ENCODE results near the gene COL6A1.
"Not testable (repeated sequence)": the region's sequence is repeated elsewhere in the genome, so short reads cannot be mapped to it uniquely, and the experiment has no call there.

The COL6A1 gene

GRCh38 chr21:46005894-46006546, 24.4 kb downstream of the COL6A1 start:
- not testable (repeated sequence) for DNase-seq (ENCODE audit: low read depth in 2 of 2)

- DNase-seq (ENCODE audit: low read depth in 2 of 2) = no peak
Measured at GRCh38 chr21:46006547-46007491, 25.2 kb downstream of the COL6A1 start.

DNA sequence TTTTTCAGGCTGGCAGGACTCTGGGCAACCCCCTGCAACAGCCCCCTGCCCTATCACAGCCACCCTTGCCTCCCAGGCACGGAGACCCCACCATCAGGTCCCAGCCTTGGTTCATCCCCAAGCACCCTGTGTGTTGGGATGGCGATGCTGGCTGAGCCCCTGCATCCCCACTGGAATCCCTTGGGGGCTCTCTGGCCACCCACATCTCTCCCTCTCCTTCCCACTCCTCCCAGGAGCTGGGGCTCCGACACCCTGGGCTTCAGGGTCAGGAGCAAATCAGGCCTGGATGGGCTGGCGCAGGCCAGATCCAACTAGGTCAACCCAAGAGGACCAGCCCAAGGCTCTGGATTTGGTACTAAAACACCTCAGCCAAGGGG, 25.9 kb downstream of the COL6A1 start:
- DNase-seq (ENCODE audit: low read depth in 2 of 2) = no peak

DNA sequence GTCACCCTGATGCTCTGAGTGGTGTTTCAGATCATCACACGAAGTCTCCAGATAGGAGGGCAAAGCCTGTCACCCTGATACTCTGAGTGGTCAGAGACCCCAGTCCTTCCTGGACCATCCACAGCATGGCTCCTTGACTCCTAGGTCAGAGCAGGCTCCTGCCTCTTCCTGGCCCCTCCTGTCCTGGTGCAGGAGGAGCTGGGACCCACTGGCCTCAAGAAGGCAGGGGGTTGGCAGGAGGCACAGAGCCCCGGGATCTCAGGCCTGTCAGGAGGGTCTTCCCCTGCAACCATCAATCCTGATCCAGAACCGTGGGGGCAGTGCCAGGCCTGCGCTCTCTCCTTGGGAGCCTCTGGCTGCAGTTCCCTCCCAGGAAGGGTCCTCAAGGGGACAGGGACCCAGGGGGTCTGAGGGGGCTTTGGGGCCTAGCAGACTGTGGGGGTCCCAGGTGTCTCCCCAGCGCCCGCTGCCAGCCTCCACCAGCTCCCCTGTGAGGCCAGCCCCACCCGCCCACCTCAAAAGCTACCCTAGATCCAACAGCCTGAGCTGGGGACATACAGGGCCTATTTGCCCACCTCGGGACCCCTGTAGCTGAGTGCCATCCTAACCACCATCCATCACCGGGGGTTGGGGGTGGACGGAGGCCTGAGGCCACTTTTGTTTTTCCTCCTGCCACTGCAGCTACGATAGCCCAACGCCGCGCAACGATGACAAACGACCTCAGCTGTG, 27.5 kb downstream of the COL6A1 start:
- no peak for DNase-seq (ENCODE audit: low read depth in 2 of 2)

DNA sequence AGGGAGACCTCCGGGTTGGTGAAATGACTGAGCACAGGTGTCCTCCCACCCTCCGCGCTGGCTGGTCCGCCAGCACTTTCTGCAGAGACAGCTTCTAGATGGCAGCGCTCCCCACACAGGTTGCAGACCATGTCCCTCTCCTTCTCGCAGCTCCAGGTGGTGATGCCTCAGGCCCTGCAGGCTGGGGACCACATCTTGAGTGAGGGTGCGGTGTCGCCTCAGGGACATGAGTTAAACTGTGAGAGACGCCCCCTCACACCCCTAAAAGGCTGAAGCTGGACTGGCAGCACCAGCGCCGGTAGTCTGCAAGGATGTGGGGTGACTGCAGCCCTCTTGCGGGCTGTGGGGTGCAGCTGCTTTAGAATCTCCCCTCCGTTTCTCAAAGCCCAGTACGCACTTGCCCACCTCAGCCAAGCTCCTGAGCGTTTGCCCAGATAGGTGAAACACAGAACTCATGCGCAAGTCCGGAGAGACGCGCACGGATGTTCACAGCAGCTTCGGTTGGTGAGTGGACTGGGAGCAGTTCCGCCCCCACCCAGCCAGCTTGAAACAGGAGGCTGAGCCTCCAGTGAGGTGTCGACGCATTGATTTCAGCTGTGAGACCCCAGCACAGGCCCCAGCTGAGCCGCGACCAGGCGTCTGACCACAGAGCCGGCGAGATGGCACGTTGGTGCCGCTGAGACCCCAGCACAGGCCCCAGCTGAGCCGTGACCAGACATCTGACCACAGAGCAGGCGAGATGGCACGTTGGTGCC, 28.6 kb downstream of the COL6A1 start:
- no peak for DNase-seq (ENCODE audit: low read depth in 2 of 2)

GRCh38 chr21:46011267-46011967, 29.8 kb downstream of the COL6A1 start:
- no peak for DNase-seq (ENCODE audit: low read depth in 2 of 2)

DNA sequence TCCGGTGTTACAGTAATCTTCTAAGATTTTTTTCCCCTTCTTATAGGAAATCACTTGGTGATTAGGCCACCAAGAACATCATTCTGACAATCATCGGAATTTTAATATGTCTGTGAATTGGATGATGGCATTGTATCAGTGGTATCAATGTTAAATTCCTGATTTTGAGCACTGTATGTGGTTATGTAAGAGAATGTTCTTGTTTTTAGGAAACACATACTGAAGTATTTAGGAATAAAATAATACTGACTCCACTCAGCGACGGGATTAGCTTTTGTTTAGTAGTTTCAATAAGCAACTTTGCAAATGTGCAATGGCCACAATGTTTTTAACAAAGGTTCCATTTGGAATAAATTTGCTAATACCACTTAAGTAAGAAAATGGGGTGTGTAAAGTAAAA, 30.6 kb downstream of the COL6A1 start:
- DNase-seq (ENCODE audit: low read depth in 2 of 2) = no peak

DNA sequence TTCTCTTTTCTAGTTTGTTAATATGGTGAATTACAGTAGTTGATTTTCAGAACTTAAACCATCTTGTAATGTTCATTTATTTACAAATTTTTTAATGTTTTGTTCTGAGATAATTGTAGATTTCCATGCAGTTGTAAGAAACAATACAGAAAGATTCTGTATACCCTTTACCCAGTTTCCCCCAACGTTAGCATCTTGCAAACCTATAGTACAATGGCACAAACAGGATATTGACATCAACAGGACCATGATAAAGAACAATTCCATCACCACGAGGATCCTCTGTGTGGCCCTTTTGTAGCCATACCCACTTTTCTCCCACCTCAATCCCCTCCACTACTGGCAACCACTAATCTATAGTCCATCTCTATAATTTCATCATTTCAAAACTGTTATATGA, 33.3 kb downstream of the COL6A1 start:
- no peak for DNase-seq (ENCODE audit: low read depth in 2 of 2)

DNA sequence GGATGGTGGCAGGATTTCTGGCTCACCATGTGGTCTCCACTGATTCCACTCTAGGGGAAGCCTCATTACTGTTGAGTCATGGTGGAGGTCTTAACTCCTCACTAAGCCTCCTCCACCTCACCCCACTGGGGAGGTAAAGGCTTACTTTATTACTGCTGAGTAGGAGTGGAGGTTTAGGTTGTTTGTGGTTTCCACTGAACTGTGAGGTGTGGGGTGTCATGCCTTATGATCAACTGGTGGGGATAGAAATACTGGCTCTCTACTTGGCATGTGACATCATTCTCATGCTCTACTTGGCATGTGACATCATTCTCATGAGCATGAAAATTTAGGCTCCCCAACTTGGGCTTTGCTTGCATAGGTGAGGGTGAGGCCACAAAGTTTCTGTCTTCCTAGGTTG, 35.6 kb downstream of the COL6A1 start:
- DNase-seq (ENCODE audit: low read depth in 2 of 2) = no peak

DNA sequence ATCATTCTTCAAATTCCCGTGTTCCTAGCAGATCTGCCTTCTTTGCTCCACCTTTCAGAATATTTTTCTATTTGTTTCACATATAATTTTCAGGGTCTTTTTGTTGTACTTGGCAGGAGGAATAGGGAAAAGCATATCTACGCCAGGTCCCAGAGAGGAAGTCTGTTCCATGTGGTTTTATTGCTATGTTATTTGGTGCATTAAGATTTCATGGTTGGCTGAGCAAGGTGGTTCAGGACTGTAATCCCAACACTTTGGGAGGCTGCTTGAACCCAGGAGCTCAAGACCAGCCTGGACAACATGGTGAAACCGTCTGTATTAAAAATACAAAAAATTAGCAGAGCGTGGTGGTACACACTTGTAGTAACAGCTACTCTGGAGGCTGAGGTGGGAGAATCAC, 36.1 kb downstream of the COL6A1 start:
- no peak for DNase-seq (ENCODE audit: low read depth in 2 of 2)

- DNase-seq (ENCODE audit: low read depth in 2 of 2) = no peak
Measured at GRCh38 chr21:46018615-46019014, 37.0 kb downstream of the COL6A1 start.

- DNase-seq (ENCODE audit: low read depth in 2 of 2) = no peak
Measured at GRCh38 chr21:46020581-46020980, 39.0 kb downstream of the COL6A1 start.

DNA sequence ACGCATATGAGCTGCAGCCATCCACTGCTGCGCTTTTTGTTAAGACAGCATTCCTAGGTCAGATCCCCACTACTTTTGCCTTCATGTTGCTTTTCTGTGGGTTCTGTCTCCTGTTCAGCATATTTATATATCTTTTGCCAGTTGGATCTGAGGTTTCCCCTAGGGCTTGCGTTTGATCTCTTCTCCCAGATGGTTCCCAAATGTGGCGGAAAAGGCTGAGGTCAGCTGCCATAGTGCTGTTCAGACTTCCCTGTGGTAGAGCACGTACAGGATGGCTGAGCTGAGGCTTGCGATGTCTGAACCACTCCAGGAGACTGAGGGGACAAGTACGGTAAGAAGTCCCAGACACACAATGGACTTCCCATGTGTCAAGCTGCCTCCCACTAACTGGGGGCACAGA, 39.8 kb downstream of the COL6A1 start:
- DNase-seq (ENCODE audit: low read depth in 2 of 2) = no peak

- DNase-seq (ENCODE audit: low read depth in 2 of 2) = no peak
Measured at GRCh38 chr21:46021978-46022544, 40.5 kb downstream of the COL6A1 start.

- DNase-seq (ENCODE audit: low read depth in 2 of 2) = no peak
Measured at GRCh38 chr21:46022551-46023525, 41.3 kb downstream of the COL6A1 start.

DNA sequence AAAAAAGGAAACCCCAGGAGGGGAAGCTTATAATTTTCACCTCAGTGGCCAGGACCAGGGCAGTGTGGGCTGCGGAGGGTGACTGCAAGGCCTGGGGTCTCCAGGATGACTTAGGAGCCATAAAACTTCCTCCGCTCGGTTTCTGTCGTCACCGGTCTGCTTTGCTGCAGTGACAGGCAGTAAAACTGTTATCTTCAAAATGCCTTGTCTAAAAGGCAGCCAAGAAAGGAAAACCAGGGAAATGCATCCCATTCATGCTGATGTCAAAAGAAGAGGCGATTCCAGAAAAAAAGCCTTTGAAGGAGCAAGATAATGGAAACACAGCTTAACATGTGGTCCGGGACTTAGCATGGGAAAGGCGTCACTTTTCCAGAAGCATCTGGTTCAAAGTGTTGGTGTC, 42.0 kb downstream of the COL6A1 start:
- no peak for DNase-seq (ENCODE audit: low read depth in 2 of 2)

DNA sequence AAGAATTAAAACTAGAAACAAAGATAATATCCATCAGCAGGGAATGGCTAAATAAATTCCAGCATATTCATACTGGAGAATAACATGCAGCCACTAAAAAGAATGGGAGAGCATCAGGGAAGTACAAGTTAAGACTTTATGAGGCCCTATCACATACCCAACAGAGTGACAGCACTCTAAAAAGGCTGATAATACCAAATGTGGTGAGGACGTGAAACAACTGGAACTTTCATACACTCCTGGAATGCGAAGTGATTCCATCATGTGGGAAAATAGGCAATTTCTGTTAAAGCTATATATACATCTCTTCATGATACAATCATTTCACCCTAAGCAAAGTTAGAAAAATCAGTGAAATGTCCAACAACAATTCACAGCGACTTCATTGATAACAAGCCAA, 42.6 kb downstream of the COL6A1 start:
- no peak for DNase-seq (ENCODE audit: low read depth in 2 of 2)

- DNase-seq (ENCODE audit: low read depth in 2 of 2) = no peak
Measured at GRCh38 chr21:46025113-46025770, 43.7 kb downstream of the COL6A1 start.

DNA sequence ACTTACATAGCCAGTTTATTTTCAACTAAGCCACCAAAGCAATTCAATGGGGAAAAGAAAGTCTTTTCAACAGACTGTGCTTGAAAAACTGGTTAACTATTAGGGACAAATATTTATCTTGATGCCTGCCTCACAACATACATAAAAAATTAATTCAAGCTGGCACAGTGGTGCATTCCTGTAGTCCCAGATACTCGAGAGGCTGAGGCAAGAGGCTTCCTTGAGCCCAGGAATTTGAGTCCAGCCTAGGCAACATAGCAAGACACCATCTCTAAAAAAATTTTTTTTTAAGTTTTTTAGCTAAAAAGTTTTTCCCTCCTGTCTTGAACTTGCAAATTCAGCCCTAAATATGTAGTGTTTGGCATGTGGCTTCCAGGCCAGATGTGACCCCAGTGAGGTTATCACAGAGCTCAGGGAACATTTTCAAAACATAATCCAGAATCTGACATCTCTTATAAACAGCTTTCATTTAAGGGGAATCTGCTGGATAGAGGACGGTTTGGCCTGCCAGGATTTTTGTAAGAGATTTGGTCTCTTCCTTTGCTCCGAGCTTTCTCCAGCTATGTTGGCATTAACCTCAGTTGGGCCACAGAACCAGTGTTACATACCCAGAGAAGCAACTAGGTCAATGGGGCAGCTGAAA, 46.4 kb downstream of the COL6A1 start:
- DNase-seq (ENCODE audit: low read depth in 2 of 2) = no peak

Data from stimulated activated CD4-positive, alpha-beta T cell treated with anti-CD3 and anti-CD28 coated beads, Interleukin-12 subunit alpha, Interleukin-12 subunit beta, amount 100 ng/mL, for 24 hours (primary cell).